ENCODE measurements around the gene DVL1.

The DVL1 gene

DNA sequence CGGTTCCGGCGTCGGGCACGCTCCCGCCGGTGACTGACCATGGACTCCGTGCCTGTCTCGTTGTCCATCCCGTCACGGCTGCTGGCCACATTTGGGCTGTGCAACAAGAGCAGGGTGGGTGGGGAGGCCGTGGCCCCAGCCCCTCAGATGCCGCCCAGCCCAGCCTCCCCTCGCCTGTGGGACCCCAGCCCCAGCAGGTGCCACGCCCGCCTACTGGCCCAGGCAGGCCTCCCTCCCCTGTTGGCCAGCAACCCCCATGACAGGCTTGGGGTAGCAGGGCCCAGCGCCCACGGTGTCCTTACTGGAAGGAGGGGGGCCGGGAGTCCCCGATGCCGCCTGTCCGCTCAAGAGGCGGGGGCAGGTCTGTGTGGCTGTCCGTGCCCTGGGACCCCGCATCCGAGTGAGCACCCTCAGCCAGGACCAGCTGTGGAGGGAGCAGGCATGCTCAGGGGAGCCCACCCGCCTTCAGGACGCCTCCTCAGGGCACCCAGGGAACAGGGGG is 7.1 kb downstream of the DVL1 start:
- no peak for DNase-seq (ENCODE audit: low read depth in 2 of 2)

- no peak for DNase-seq (ENCODE audit: low read depth in 2 of 2)
These were observed 7.6 kb downstream of the DVL1 start for GRCh38 chr1:1341549-1342021.

DNA sequence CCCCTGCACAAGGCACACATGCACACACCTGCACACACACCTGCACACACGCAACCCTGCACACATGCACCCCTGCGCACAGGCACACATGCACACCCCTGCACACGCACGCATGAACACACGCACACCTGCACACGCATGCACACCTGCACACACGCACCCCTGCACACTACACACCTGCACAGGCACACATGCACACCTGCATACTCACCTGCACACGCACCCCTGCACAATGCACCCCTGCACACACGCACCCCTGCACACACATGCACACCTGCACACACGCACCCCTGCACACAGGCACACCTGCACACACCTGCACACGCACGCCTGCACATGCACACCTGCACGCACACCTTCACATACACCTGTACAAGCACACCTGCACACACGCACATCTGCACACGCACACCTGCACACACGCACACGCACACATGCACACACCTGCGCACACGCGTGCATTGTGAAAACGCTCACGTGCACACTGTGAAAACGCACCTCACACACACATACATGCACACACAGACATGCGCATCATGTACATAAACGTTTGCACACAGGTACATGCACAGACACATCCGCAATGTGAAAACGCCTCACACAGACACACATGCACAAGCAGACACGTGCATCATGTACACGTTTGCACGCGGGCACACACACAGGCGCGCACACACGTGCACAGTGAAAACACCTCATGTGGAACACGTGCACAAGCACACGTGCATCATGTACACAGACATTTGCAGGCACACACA is 8.2 kb downstream of the DVL1 start:
- DNase-seq (ENCODE audit: low read depth in 2 of 2): no peak

- DNase-seq (ENCODE audit: low read depth in 2 of 2): no peak
These were observed 9.0 kb downstream of the DVL1 start for GRCh38 chr1:1340185-1340584.

GRCh38 chr1:1338278-1338677 is 10.9 kb downstream of the DVL1 start:
- DNase-seq (ENCODE audit: low read depth in 2 of 2): no peak

GRCh38 chr1:1337793-1338147 is 11.4 kb downstream of the DVL1 start:
- DNase-seq (ENCODE audit: low read depth in 2 of 2): no peak

DNA sequence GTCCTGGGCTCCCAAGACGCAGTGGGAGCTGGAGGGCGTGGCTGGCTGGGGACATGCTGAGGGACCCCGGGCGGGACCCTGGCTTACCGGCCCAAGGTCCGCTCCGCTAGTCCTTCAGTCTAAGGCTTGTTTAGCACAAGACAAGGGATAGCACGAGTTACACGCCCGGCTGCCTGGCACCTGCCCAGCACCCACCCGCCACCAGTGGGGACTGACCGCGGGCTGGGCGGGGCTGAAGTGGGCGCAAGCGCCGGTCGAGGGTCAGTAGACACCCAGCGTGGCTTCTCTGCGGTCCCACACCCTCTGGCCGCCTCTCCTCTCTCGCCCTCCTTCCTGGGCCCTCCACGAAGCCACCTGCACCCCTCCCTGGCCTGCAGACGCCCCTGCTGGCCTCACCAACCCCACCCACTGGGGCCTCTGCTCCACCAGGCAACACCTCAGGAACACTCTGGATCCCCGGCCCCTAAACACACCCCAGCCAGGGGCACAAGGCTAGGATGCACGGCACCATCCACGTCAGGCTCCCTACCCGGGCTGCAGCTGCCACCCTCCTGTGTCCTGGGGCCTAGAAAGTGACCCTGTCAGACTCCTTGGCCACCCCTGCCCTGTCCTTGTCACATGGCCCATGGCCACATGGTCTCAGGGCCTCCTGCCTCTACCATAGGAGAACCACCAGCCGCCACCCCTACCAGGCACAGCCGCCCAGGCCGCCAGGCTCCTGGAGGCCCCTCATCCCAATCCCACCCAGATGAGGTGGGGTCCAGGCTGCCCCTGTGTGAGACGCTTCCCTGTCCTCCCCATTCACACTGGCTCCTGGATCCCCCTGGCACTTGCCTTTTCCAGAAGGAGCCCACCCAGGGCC is 12.1 kb downstream of the DVL1 start:
- no peak for DNase-seq (ENCODE audit: low read depth in 2 of 2)

DNA sequence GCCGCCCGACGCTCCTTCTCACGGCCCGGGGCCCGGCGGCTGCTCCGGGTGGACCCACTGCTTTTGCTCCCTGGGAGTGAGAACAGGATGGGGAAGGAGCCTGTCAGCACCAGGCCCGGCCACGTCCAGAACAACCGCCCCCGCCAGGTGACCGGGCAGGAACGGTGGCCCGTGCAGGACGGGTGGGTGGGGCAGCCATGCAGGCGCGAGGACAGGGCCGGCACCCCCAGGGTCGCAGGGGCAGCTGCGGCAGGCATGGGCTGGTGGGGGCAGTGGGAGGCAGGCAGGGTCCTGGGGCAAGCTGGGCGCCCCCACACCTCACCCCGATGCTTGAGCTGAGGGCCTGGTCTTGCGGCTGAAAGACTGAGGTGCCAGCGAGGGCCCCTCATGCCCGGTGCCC is 12.8 kb downstream of the DVL1 start:
- DNase-seq (ENCODE audit: low read depth in 2 of 2): no peak

DNA sequence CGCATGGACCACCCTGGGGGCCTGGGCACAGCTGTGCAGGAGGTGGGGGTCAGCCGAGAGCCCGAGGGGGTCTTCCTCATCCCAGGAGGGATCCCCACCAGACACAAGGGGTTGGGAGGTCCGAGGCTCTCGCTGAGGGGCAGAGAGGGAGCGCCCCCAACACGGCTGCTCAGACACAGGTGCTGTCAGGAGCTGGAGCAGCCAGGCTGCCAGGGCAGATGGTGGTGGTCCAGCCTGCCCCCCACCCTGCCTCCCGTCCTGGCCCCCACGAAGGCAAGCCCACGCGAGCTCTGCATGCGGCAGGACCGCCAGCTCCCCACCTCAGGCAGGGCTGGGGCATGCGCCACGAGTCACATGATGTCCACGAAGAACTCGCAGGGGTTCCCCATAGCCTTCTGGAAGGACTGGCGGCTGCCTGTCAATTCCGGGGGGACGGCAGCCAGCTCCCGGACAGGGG is 13.4 kb downstream of the DVL1 start:
- no peak for DNase-seq (ENCODE audit: low read depth in 2 of 2)

DNA sequence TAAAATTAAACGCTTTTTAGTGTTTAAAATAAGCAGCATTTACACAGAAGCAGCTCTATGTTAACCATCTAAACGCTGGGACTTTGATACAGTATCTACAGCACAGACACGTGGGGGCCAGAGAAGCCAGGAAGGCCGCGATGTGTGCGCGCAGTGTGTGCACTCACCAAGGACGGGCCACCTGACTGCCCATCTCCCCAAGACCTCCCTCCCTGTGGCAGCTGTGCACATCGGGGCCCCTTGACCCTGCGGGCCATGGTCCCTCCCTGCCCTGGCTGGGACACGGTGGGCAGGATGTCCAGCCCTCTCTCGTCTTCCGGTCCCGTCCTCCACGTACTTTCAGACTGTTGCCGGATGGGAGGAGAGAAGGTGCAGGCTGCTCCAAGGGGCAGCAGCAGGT is 13.9 kb downstream of the DVL1 start:
- no peak for DNase-seq (ENCODE audit: low read depth in 2 of 2)

GRCh38 chr1:1334835-1335234 is 14.4 kb downstream of the DVL1 start:
- no peak for DNase-seq (ENCODE audit: low read depth in 2 of 2)

DNA sequence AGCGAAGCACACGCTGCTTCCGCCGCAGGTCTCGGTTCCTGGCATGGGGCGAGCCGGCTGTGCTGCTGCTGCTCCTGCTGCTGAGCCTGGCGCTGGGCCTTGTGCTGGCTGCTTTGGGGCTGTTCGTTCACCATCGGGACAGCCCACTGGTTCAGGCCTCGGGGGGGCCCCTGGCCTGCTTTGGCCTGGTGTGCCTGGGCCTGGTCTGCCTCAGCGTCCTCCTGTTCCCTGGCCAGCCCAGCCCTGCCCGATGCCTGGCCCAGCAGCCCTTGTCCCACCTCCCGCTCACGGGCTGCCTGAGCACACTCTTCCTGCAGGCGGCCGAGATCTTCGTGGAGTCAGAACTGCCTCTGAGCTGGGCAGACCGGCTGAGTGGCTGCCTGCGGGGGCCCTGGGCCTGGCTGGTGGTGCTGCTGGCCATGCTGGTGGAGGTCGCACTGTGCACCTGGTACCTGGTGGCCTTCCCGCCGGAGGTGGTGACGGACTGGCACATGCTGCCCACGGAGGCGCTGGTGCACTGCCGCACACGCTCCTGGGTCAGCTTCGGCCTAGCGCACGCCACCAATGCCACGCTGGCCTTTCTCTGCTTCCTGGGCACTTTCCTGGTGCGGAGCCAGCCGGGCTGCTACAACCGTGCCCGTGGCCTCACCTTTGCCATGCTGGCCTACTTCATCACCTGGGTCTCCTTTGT is 15.5 kb downstream of the DVL1 start:
- no peak for DNase-seq (ENCODE audit: low read depth in 2 of 2)

GRCh38 chr1:1332774-1333480 is 16.3 kb downstream of the DVL1 start:
- DNase-seq (ENCODE audit: low read depth in 2 of 2): no peak

GRCh38 chr1:1332031-1332755 is 17.0 kb downstream of the DVL1 start:
- no peak for DNase-seq (ENCODE audit: low read depth in 2 of 2)

GRCh38 chr1:1331068-1331965 is 17.9 kb downstream of the DVL1 start, which contains the start of gene TAS1R3:
Gene TAS1R3, plus strand, starts transcription at chr1:1331280. Its CDS starts 66 bp downstream, at chr1:1331346.
- DNase-seq (ENCODE audit: low read depth in 2 of 2): no peak

DNA sequence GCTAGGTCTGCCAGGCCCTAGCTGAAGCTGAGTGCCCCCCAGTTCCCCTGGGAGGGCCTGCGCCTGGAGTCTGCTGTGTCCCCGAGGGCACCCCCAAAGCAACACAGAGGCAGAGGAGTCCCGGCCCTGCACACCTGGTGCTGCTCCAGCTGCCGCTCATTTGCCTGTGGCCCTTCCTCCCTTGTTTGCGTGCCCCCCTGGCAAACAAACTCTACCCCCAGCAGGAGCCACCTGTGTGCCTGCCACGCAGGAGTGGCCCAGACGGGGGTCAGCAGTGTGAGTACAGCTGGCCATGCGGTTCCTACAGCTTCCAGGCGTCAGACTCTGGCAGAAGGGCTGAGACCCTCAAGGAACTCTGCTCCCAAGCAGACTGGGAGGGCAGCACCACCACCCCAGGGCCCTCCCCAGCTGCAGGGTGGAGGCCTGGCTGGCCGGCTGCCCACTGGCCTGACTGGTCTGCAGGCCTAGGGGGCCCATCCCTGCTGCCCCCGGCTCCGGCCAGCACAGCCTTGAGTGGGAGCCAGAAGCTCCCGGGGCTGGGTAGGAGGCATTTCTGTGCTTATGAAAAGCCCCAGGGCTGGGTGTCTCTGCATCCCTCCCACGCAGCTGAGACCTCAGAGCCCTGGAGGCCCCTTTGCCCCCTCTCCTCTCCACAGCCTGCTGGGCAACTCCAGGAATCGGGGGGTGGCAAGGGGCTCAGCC is 18.7 kb downstream of the DVL1 start:
- no peak for DNase-seq (ENCODE audit: low read depth in 2 of 2)

DNA sequence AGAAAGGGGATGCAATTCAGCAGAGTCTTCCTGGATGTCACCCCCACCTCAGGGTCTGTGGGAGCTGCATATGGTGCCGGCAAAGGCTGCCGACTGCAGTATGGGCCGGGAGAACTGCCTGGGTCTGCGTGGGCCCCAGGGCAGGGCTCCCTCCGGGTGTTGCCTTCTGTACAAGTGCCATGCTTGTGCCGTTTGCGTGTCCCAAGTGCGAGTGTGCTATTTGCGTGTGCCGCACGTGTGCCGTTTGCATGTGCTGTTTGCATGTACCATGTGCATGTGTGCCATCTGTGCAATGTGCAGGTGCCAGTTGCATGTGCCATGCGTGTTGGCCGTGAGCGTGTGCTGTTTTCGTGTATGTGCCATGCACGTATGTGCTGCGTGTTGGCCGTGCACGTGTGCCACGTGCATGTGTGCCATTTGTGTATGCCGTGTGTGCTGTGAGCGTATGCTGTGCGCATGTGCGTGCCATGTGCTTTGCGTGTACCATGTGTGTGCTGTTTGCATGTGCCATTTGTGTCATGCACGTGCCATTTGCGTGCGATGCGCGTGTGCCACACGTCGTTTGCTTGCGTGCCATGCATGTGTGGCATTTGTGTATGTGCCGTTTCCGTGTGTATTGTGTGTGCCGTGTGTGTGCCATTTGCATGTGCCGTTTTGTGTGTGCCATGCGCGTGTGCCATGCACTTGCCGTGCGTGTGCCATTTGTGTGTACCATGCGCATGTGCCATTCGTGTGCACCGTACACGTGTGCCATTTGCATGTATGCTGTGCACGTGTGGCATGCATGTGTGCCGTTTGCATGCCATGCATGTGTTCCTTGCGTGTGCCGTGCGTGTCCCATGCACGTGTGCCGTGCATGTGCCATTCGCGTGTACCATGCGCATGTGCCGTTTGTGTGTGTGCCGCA is 19.7 kb downstream of the DVL1 start:
- no peak for DNase-seq (ENCODE audit: low read depth in 2 of 2)

GRCh38 chr1:1328254-1328653 is 21.0 kb downstream of the DVL1 start:
- no peak for DNase-seq (ENCODE audit: low read depth in 2 of 2)

All from stimulated activated CD8-positive, alpha-beta memory T cell treated with anti-CD3 and anti-CD28 coated beads, Interleukin-7, amount 100 ng/mL, for 4 hours (primary cell).